ENCODE data around the gene TRPC4AP. TPM values are rescaled to one million over a fixed set of nuclear protein-coding genes. Genes with fewer than 3 reads are reported as not detected.

Gene TRPC4AP
- total RNA-seq, 2 donors from 2014 or later = 84.2 to 103 TPM

DNA sequence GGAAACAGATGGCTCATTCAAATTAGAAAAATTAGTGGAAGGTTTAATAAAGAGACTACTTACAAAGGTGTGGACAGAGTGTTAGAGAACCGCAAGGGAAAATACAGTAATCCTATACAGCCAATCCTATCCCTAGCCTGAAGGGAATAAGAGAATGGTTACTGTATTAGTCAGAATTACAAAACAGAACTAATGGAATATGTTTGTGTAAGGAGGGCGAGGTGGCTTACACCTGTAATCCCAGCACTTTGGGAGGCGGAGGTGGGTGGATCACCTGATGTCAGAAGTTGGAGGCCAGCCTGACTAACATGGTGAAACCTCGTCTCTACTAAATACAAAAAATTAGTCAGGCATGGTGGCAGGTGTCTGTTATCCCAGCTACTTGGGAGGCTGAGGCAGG lies 16.3 kb upstream of the TRPC4AP start:
- Mint-ChIP-seq H3K36me3 (ENCODE audit: low read depth) (peaks cover 2% of the 10 kb centered on the region), H3K27ac (no peak overlapping the region), H3K4me3 (no peak overlapping the region), H3K4me1 (no peaks in the 10 kb centered on the region), H3K9me3 (no peaks in the 10 kb centered on the region), H3K27me3 (ENCODE audit: insufficient read depth) (no peaks in the 10 kb centered on the region)
- 84 to 92% methylated on average over 3 of the region's 4 CpGs for WGBS, 2 experiments (ENCODE audit: insufficient coverage in 1 of 2, insufficient read length in 1 of 2)
- Histone ChIP-seq H3K4me3 (ENCODE audit: low read length) (no peak overlapping the region), H3K9ac (ENCODE audit: extremely low read depth, low read length, poor library complexity, severe bottlenecking) (no peak overlapping the region), H3K4me1 (ENCODE audit: control insufficient read depth, insufficient read depth, low read length) (no peaks in the 10 kb centered on the region), H3K9me3 (ENCODE audit: control insufficient read depth, low read length) (no peaks in the 10 kb centered on the region), H3K36me3 (ENCODE audit: control insufficient read depth, insufficient read depth, low read length) (no peaks in the 10 kb centered on the region), H3K27ac (ENCODE audit: low read depth, low read length) (no peak overlapping the region), H3K27me3 (ENCODE audit: control insufficient read depth, insufficient read depth, low read length, poor library complexity, severe bottlenecking) (no peaks in the 10 kb centered on the region)
- DNase-seq = no peak
- TF ChIP-seq CTCF (conservative IDR thresholded peaks at IDR 0.05) = no peak

GRCh38 chr20:35106827-35107380 lies 14.3 kb upstream of the TRPC4AP start:
- no peak overlapping the region for H3K27ac Mint-ChIP-seq
- Histone ChIP-seq H3K27ac (ENCODE audit: low read depth, low read length) (no peak overlapping the region), H3K27me3 (ENCODE audit: control insufficient read depth, insufficient read depth, low read length, poor library complexity, severe bottlenecking) (no peaks in the 10 kb centered on the region), H3K9me3 (ENCODE audit: control insufficient read depth, low read length) (no peaks in the 10 kb centered on the region), H3K9ac (ENCODE audit: extremely low read depth, low read length, poor library complexity, severe bottlenecking) (no peak overlapping the region), H3K36me3 (ENCODE audit: control insufficient read depth, insufficient read depth, low read length) (no peaks in the 10 kb centered on the region), H3K4me3 (ENCODE audit: low read length) (no peak overlapping the region), H3K4me1 (ENCODE audit: control insufficient read depth, insufficient read depth, low read length) (no peaks in the 10 kb centered on the region)
- H3K36me3 Mint-ChIP-seq (ENCODE audit: low read depth) = no peaks in the 10 kb centered on the region
- no peak for DNase-seq
- no peak overlapping the region for H3K4me3 Mint-ChIP-seq
- WGBS, 2 experiments (ENCODE audit: insufficient coverage in 1 of 2, insufficient read length in 1 of 2) = 75% methylated on average over 1 of the region's 1 CpG; no CpG with 5 or more reads in 1 of the 2 experiments
- no peaks in the 10 kb centered on the region for H3K4me1 Mint-ChIP-seq
- H3K9me3 Mint-ChIP-seq = no peaks in the 10 kb centered on the region
- TF ChIP-seq CTCF (conservative IDR thresholded peaks at IDR 0.05) = no peak
- H3K27me3 Mint-ChIP-seq (ENCODE audit: insufficient read depth) = no peaks in the 10 kb centered on the region

GRCh38 chr20:35104685-35105295 lies 12.2 kb upstream of the TRPC4AP start:
- Histone ChIP-seq H3K36me3 (ENCODE audit: control insufficient read depth, insufficient read depth, low read length) (no peaks in the 10 kb centered on the region), H3K9me3 (ENCODE audit: control insufficient read depth, low read length) (no peaks in the 10 kb centered on the region), H3K4me1 (ENCODE audit: control insufficient read depth, insufficient read depth, low read length) (no peaks in the 10 kb centered on the region), H3K27ac (ENCODE audit: low read depth, low read length) (no peak overlapping the region), H3K27me3 (ENCODE audit: control insufficient read depth, insufficient read depth, low read length, poor library complexity, severe bottlenecking) (no peaks in the 10 kb centered on the region), H3K9ac (ENCODE audit: extremely low read depth, low read length, poor library complexity, severe bottlenecking) (no peak overlapping the region), H3K4me3 (ENCODE audit: low read length) (no peak overlapping the region)
- no peaks in the 10 kb centered on the region for H3K27me3 Mint-ChIP-seq (ENCODE audit: insufficient read depth)
- H3K27ac Mint-ChIP-seq = no peak overlapping the region
- no peak overlapping the region for H3K4me3 Mint-ChIP-seq
- 93% methylated on average over 3 of the region's 3 CpGs; no CpG with 5 or more reads in 1 of the 2 experiments for WGBS, 2 experiments (ENCODE audit: insufficient coverage in 1 of 2, insufficient read length in 1 of 2)
- TF ChIP-seq CTCF (conservative IDR thresholded peaks at IDR 0.05) = no peak
- no peaks in the 10 kb centered on the region for H3K36me3 Mint-ChIP-seq (ENCODE audit: low read depth)
- H3K9me3 Mint-ChIP-seq = no peaks in the 10 kb centered on the region
- DNase-seq = no peak
- H3K4me1 Mint-ChIP-seq = no peaks in the 10 kb centered on the region
